Keratinocyte (primary cell): ENCODE measurements around the gene CNTNAP2. TPM values are rescaled to one million over a fixed set of nuclear protein-coding genes. Genes with fewer than 3 reads are reported as not detected.

ENCODE experiments used
- DNase-seq: peaks from one replicate; pipeline ENCODE4 v3.0.0-alpha.2; 2011; ENCODE audit warnings: low read depth, missing footprints, low spot score
- FAIRE-seq: peaks from 2 replicates; lab custom pipeline; 2011; peaks lifted over from hg19 to GRCh38; lab: Jason Lieb, UNC
- H2AFZ ChIP-seq: 2 replicates; pipeline ENCODE4 v1.6.0; 2012; ENCODE audit warnings: low read length, control low read depth, inconsistent platforms; ENCODE audit not compliant: control insufficient read depth
- H3K27ac ChIP-seq: 2 replicates; pipeline ENCODE4 v1.5.1; 2011; ENCODE audit warnings: low read length; ENCODE audit not compliant: control insufficient read depth, insufficient read depth
- H3K27me3 ChIP-seq: 3 replicates; pipeline ENCODE4 v1.6.0; 2011; ENCODE audit warnings: low read length; ENCODE audit not compliant: control insufficient read depth, insufficient read depth; ENCODE audit errors: extremely low read depth
- H3K36me3 ChIP-seq, 2 experiments: 2 replicates in 1 of 2; 3 replicates in 1 of 2; pipeline ENCODE4 v1.5.1; 2011; ENCODE audit warnings: low read length in 2 of 2, mild to moderate bottlenecking in 1 of 2; ENCODE audit not compliant: control insufficient read depth in 2 of 2, insufficient read depth in 2 of 2; ENCODE audit errors: extremely low read depth in 1 of 2
- H3K4me1 ChIP-seq: 3 replicates; pipeline ENCODE4 v1.5.1; 2011; ENCODE audit warnings: low read length; ENCODE audit not compliant: control insufficient read depth, insufficient read depth; ENCODE audit errors: extremely low read depth
- H3K4me2 ChIP-seq: 3 replicates; pipeline ENCODE4 v1.6.0; 2011; ENCODE audit warnings: low read depth, low read length; ENCODE audit not compliant: control insufficient read depth, insufficient read depth; ENCODE audit errors: extremely low read depth
- H3K4me3 ChIP-seq, 3 experiments: fragments of 200-600 bp in 1 of 3; sonication (generic) in 1 of 3; 2 replicates in 2 of 3; 3 replicates in 1 of 3; pipeline ENCODE4 v1.5.1; 2011 to 2016; ENCODE audit warnings: low read length in 3 of 3, mild to moderate bottlenecking in 3 of 3, control low read depth in 2 of 3, inconsistent platforms in 1 of 3, low read depth in 1 of 3, mixed read lengths in 1 of 3, mixed run types in 1 of 3, moderate library complexity in 1 of 3; ENCODE audit not compliant: control insufficient read depth in 2 of 3, insufficient read depth in 2 of 3; ENCODE audit errors: extremely low read depth in 1 of 3
- H3K79me2 ChIP-seq: 2 replicates; pipeline ENCODE4 v1.6.0; 2012; ENCODE audit warnings: low read length; ENCODE audit not compliant: control insufficient read depth, insufficient read depth
- H3K9ac ChIP-seq: 3 replicates; pipeline ENCODE4 v1.6.0; 2011; ENCODE audit warnings: low read length; ENCODE audit not compliant: control insufficient read depth, insufficient read depth; ENCODE audit errors: extremely low read depth
- H3K9me1 ChIP-seq: 3 replicates; pipeline ENCODE4 v1.6.0; 2011; ENCODE audit warnings: low read length; ENCODE audit not compliant: control insufficient read depth, insufficient read depth; ENCODE audit errors: extremely low read depth
- H3K9me3 ChIP-seq: 2 replicates; pipeline ENCODE4 v1.5.1; 2012; ENCODE audit warnings: low read depth, low read length; ENCODE audit not compliant: control insufficient read depth
- H4K20me1 ChIP-seq: 3 replicates; pipeline ENCODE4 v1.6.0; 2011; ENCODE audit warnings: low read length; ENCODE audit not compliant: control insufficient read depth, insufficient read depth; ENCODE audit errors: extremely low read depth
- EZH2 ChIP-seq: IDR thresholded peaks from one replicate; pipeline ENCODE4 v1.6.1; 2012; ENCODE audit warnings: inconsistent platforms, mild to moderate bottlenecking, low read length, moderate library complexity
- dilution Hi-C: fragments of 300-500 bp; cut with MboI; formaldehyde crosslinking; loops from one replicate; pipeline ENCODE4 v1.7.0; 2020; ENCODE audit warnings: low sequenced_read_pairs; ENCODE audit not compliant: extremely low pct_ligation_motif_present
- polyA plus RNA-seq, 5 experiments: library from polyadenylated mRNA; depleted of rRNA in 3 of 5; stranded (reverse) in 3 of 5; stranded (forward) in 1 of 5; unstranded in 1 of 5; fragments of >200 nt; gene quantifications; 1 replicate in 1 of 5; 2 replicates in 3 of 5; 3 replicates in 1 of 5; pipeline versions ENCODE4 v1.2.1 to v1.2.3, GENCODE V29; 2011 to 2012; ENCODE audit warnings: missing spikeins in 2 of 5, low read depth in 1 of 5, low replicate concordance in 1 of 5
- TF ChIP-seq, protein P1 (sequence below), 3 experiments: IDR thresholded peaks in 1 of 3; conservative IDR thresholded peaks in 1 of 3; optimal IDR thresholded peaks in 1 of 3; 2 replicates in 2 of 3; 3 replicates in 1 of 3; pipeline versions ENCODE3 to v1.5.1; 2011; ENCODE audit warnings: low read length in 3 of 3, mild to moderate bottlenecking in 3 of 3, moderate library complexity in 2 of 3, control low read depth in 1 of 3, inconsistent platforms in 1 of 3; ENCODE audit not compliant: insufficient read depth in 2 of 3; ENCODE audit errors: extremely low read depth in 1 of 3

The CNTNAP2 gene
- polyA plus RNA-seq, 1 donor (not counting 4 experiments of a cell fraction or from before 2014, with no cell fraction given) = 1.4 TPM

DNA sequence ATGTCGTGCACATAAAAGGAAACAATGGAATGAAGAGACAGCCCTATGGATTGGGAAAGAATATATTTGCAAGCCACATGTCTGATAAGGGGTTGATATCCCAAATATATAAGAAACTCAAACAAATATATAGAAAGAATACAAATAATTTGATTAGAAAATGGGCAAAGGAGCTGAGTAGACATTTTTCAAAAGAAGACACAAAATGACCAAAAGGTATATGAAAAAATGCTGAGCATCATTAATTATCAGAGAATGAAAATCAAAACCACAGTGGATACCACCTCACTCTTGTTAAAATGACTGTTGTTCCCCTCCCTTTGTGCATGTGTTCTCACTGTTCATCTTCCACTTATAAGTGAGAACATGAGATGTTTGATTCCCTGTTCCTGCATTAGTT is 175.3 kb downstream of the CNTNAP2 start:
- Histone ChIP-seq H3K9me3 (no peaks in the 10 kb centered on the region), H4K20me1 (no peaks in the 10 kb centered on the region), H3K9me1 (no peaks in the 10 kb centered on the region), H3K9ac (no peak overlapping the region), H3K4me3 (no peak overlapping the region), H2AFZ (no peak overlapping the region), H3K79me2 (no peaks in the 10 kb centered on the region), H3K4me1 (no peaks in the 10 kb centered on the region), H3K36me3 (no peaks in the 10 kb centered on the region), H3K27me3 (no peaks in the 10 kb centered on the region), H3K4me2 (no peak overlapping the region), H3K27ac (no peak overlapping the region)
- FAIRE-seq = no peak
- TF ChIP-seq, protein P1, sequence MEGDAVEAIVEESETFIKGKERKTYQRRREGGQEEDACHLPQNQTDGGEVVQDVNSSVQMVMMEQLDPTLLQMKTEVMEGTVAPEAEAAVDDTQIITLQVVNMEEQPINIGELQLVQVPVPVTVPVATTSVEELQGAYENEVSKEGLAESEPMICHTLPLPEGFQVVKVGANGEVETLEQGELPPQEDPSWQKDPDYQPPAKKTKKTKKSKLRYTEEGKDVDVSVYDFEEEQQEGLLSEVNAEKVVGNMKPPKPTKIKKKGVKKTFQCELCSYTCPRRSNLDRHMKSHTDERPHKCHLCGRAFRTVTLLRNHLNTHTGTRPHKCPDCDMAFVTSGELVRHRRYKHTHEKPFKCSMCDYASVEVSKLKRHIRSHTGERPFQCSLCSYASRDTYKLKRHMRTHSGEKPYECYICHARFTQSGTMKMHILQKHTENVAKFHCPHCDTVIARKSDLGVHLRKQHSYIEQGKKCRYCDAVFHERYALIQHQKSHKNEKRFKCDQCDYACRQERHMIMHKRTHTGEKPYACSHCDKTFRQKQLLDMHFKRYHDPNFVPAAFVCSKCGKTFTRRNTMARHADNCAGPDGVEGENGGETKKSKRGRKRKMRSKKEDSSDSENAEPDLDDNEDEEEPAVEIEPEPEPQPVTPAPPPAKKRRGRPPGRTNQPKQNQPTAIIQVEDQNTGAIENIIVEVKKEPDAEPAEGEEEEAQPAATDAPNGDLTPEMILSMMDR (optimal IDR thresholded peaks at IDR 0.05 in 1 of 3, IDR thresholded peaks at IDR 0.05 in 1 of 3, conservative IDR thresholded peaks at IDR 0.05 in 1 of 3; ENCODE audit: extremely low read depth in 1 of 3, insufficient read depth in 2 of 3, low read length in 3 of 3) = no peak
- dilution Hi-C loops = no loop called here
- DNase-seq = no peak

DNA sequence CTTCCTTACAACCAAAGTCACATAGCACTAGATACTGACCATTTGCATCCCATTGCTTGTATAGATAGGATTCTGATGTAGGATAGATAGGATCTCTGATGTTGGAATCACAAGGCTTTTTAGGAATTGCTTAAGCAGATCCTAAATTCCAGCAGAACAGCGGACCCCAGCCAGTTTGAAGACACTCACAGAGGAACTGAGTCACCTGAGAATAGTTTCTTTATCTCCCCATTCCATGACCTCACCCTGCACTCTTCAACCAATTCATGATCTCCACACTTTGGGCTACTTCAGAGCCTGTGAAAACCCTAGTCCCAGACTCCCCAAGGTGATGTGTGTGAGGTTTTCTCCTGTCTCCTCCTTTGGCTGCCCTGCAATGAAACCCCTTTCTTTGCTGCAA is 179.4 kb downstream of the CNTNAP2 start:
- Histone ChIP-seq H3K4me3 (no peak overlapping the region), H3K27me3 (no peaks in the 10 kb centered on the region), H4K20me1 (no peaks in the 10 kb centered on the region), H3K9me1 (no peaks in the 10 kb centered on the region), H3K9ac (no peak overlapping the region), H2AFZ (no peak overlapping the region), H3K9me3 (no peaks in the 10 kb centered on the region), H3K36me3 (no peaks in the 10 kb centered on the region), H3K27ac (no peak overlapping the region), H3K4me2 (no peak overlapping the region), H3K4me1 (no peaks in the 10 kb centered on the region), H3K79me2 (no peaks in the 10 kb centered on the region)
- TF ChIP-seq, protein P1 (optimal IDR thresholded peaks at IDR 0.05 in 1 of 3, IDR thresholded peaks at IDR 0.05 in 1 of 3, conservative IDR thresholded peaks at IDR 0.05 in 1 of 3; ENCODE audit: extremely low read depth in 1 of 3, insufficient read depth in 2 of 3, low read length in 3 of 3) = no peak
- no peak for TF ChIP-seq EZH2
- dilution Hi-C loops = no loop called here
- DNase-seq (no peak), FAIRE-seq (no peak)
